ENCODE measurements around the gene DGUOK.
"Not testable (repeated sequence)": the region's sequence is repeated elsewhere in the genome, so short reads cannot be mapped to it uniquely, and the experiment has no call there.

Gene DGUOK

GRCh38 chr2:73926493-73927327 is at the start of gene DGUOK:
Gene DGUOK (plus strand): TSS chr2:73926880. CDS start chr2:73926911, 31 bp downstream.
- H3K9me3 ChIP-seq: no peaks in the 10 kb centered on the region
- no peak for TF ChIP-seq CTCF (IDR thresholded peaks at IDR 0.05)
- intact Hi-C loops (cut with DNase I; ENCODE audit: low total_unique reads): loop anchor here (5.0 to 10.0 kb wide), 2 partner anchors 76 to 102 kb away; partner anchors contain the start of gene STAMBP

GRCh38 chr2:73877071-73877802 is 49.4 kb upstream of the DGUOK start:
- no peak for DNase-seq
- Histone ChIP-seq H3K4me3 (no peak overlapping the region), H3K27me3 (no peaks in the 10 kb centered on the region), H3K9me3 (no peaks in the 10 kb centered on the region), H3K36me3 (no peaks in the 10 kb centered on the region), H3K27ac (no peak overlapping the region), H3K4me1 (no peaks in the 10 kb centered on the region)
- TF ChIP-seq CTCF (IDR thresholded peaks at IDR 0.05): no peak
- intact Hi-C loops (cut with DNase I; ENCODE audit: low total_unique reads): no loop called here

More at GRCh38 chr2:73926493-73927327, at the start of gene DGUOK:
- H3K4me3 ChIP-seq: peak within 1 kb of the TSS; percentile 75 to 82
- H3K27ac ChIP-seq: peak within 1 kb of the TSS; percentile 93 to 95
- peak; percentile 99 for DNase-seq
- H3K27me3 ChIP-seq: no peaks in the 10 kb centered on the region
- H3K36me3 ChIP-seq: no peaks in the 10 kb centered on the region
- peaks cover 0 to 48% (median 29%) of the 10 kb centered on the region in 4 donors for H3K4me1 ChIP-seq

GRCh38 chr2:73877984-73878383 is 48.7 kb upstream of the DGUOK start:
- H3K4me3 ChIP-seq; H3K9me3 ChIP-seq; H3K27ac ChIP-seq; DNase-seq; H3K27me3 ChIP-seq; H3K36me3 ChIP-seq; intact Hi-C loops (cut with DNase I; ENCODE audit: low total_unique reads); H3K4me1 ChIP-seq: not testable (repeated sequence)

GRCh38 chr2:73885406-73885805 is 41.3 kb upstream of the DGUOK start:
- H3K27me3 ChIP-seq: no peaks in the 10 kb centered on the region
- no peak overlapping the region for H3K27ac ChIP-seq
- no peak for DNase-seq
- peaks cover 0 to 8% (median 2%) of the 10 kb centered on the region in 4 donors for H3K4me1 ChIP-seq
- H3K36me3 ChIP-seq: no peaks in the 10 kb centered on the region
- H3K9me3 ChIP-seq: no peaks in the 10 kb centered on the region
- no peak for TF ChIP-seq CTCF (IDR thresholded peaks at IDR 0.05)
- intact Hi-C loops (cut with DNase I; ENCODE audit: low total_unique reads): no loop called here
- no peak overlapping the region for H3K4me3 ChIP-seq

GRCh38 chr2:73886357-73886756 is 40.3 kb upstream of the DGUOK start:
- Histone ChIP-seq H3K36me3 (no peaks in the 10 kb centered on the region), H3K4me1 (peaks cover 0 to 18% (median 5%) of the 10 kb centered on the region in 4 donors), H3K27ac (no peak overlapping the region), H3K27me3 (no peaks in the 10 kb centered on the region), H3K9me3 (no peaks in the 10 kb centered on the region), H3K4me3 (no peak overlapping the region)
- no peak for TF ChIP-seq CTCF (IDR thresholded peaks at IDR 0.05)
- DNase-seq: no peak
- intact Hi-C loops (cut with DNase I; ENCODE audit: low total_unique reads): no loop called here

GRCh38 chr2:73887596-73888353 is 38.9 kb upstream of the DGUOK start:
- intact Hi-C loops (cut with DNase I; ENCODE audit: low total_unique reads); H3K27ac ChIP-seq; H3K4me3 ChIP-seq; H3K36me3 ChIP-seq; H3K27me3 ChIP-seq; DNase-seq; H3K9me3 ChIP-seq: not testable (repeated sequence)
- H3K4me1 ChIP-seq: peaks cover 0 to 31% (median 10%) of the 10 kb centered on the region in 4 donors

All from tibial artery (tissue), 4 donors.